DOHH2 (cell line): ENCODE results near the gene SERINC2.

Source experiments
- CTCF ChIP-seq: fragments of 200-600 bp; sonication (generic); IDR thresholded peaks from one replicate; pipeline ENCODE4 v1.5.1; 2014; ENCODE audit warnings: antibody characterized with exemption, mild to moderate bottlenecking, low read depth, low read length; ENCODE audit not compliant: poor library complexity, severe bottlenecking
- EZH2phosphoT487 ChIP-seq: fragments of 200-600 bp; sonication (generic); IDR thresholded peaks from 2 replicates; pipeline ENCODE4 v1.6.1; 2017; ENCODE audit warnings: borderline replicate concordance, mild to moderate bottlenecking, antibody characterized with exemption, low read length, moderate library complexity, mixed read lengths

GRCh38 chr1:31418626-31419323 lies 5.8 kb downstream of the SERINC2 start:
- no peak for TF ChIP-seq CTCF
- TF ChIP-seq EZH2phosphoT487, result no peak
